ENCODE measurements around the gene CCDC9B.

The CCDC9B gene

GRCh38 chr15:40344217-40344616 is 3.5 kb upstream of the CCDC9B start:
- TF ChIP-seq EZH2 (IDR thresholded peaks at IDR 0.05) (no peak), FOXP2 (optimal IDR thresholded peaks at IDR 0.05; ENCODE audit: control extremely low read depth, extremely low read length, insufficient read depth) (no peak), POLR2AphosphoS5 (IDR thresholded peaks at IDR 0.05; ENCODE audit: borderline replicate concordance, low read depth, low read length) (no peak)
- Histone ChIP-seq H3K9me3 (ENCODE audit: low read depth, low read length) (no peaks in the 10 kb centered on the region), H3K27ac (no peak overlapping the region), H3K36me3 (ENCODE audit: insufficient read depth, low read length) (no peaks in the 10 kb centered on the region), H3K4me3 (no peak overlapping the region), H3K9ac (ENCODE audit: insufficient read length) (no peak overlapping the region)
- DNase-seq (ENCODE audit: low read depth, low spot score): no peak

- Histone ChIP-seq H3K9me3 (ENCODE audit: low read depth, low read length) (no peaks in the 10 kb centered on the region), H3K9ac (ENCODE audit: insufficient read length) (peak overlapping the region; percentile 26), H3K36me3 (ENCODE audit: insufficient read depth, low read length) (no peaks in the 10 kb centered on the region), H3K4me3 (no peak overlapping the region), H3K27ac (no peak overlapping the region)
- TF ChIP-seq POLR2AphosphoS5 (IDR thresholded peaks at IDR 0.05; ENCODE audit: borderline replicate concordance, low read depth, low read length): no peak
- TF ChIP-seq EZH2 (IDR thresholded peaks at IDR 0.05): no peak
- TF ChIP-seq FOXP2 (optimal IDR thresholded peaks at IDR 0.05; ENCODE audit: control extremely low read depth, extremely low read length, insufficient read depth): no peak
- no peak for DNase-seq (ENCODE audit: low read depth, low spot score)
Observed at GRCh38 chr15:40343512-40343911, 2.8 kb upstream of the CCDC9B start.

- no peaks in the 10 kb centered on the region for H3K36me3 ChIP-seq (ENCODE audit: insufficient read depth, low read length)
- no peak overlapping the region for H3K9ac ChIP-seq (ENCODE audit: insufficient read length)
- DNase-seq (ENCODE audit: low read depth, low spot score): no peak
- no peaks in the 10 kb centered on the region for H3K9me3 ChIP-seq (ENCODE audit: low read depth, low read length)
- peak overlapping the region; percentile 68 for H3K27ac ChIP-seq
- no peak for TF ChIP-seq POLR2AphosphoS5 (IDR thresholded peaks at IDR 0.05; ENCODE audit: borderline replicate concordance, low read depth, low read length)
- no peak for TF ChIP-seq EZH2 (IDR thresholded peaks at IDR 0.05)
- no peak for TF ChIP-seq FOXP2 (optimal IDR thresholded peaks at IDR 0.05; ENCODE audit: control extremely low read depth, extremely low read length, insufficient read depth)
- no peak overlapping the region for H3K4me3 ChIP-seq
Observed at GRCh38 chr15:40342416-40343320, 1.9 kb upstream of the CCDC9B start.

- H3K4me3 ChIP-seq: peak overlapping the region; percentile 72
- no peak for DNase-seq (ENCODE audit: low read depth, low spot score)
- TF ChIP-seq POLR2AphosphoS5 (IDR thresholded peaks at IDR 0.05; ENCODE audit: borderline replicate concordance, low read depth, low read length): no peak
- peak overlapping the region; percentile 81 for H3K9ac ChIP-seq (ENCODE audit: insufficient read length)
- no peaks in the 10 kb centered on the region for H3K36me3 ChIP-seq (ENCODE audit: insufficient read depth, low read length)
- H3K27ac ChIP-seq: peak overlapping the region; percentile 95
- H3K9me3 ChIP-seq (ENCODE audit: low read depth, low read length): no peaks in the 10 kb centered on the region
Observed at GRCh38 chr15:40340038-40340739, 550 bp downstream of the CCDC9B start.

- H3K4me3 ChIP-seq: peak overlapping the region; percentile 72
- peak overlapping the region; percentile 81 for H3K9ac ChIP-seq (ENCODE audit: insufficient read length)
- no peaks in the 10 kb centered on the region for H3K9me3 ChIP-seq (ENCODE audit: low read depth, low read length)
- H3K36me3 ChIP-seq (ENCODE audit: insufficient read depth, low read length): no peaks in the 10 kb centered on the region
- no peak for DNase-seq (ENCODE audit: low read depth, low spot score)
- peak overlapping the region; percentile 95 for H3K27ac ChIP-seq
- no peak for TF ChIP-seq POLR2AphosphoS5 (IDR thresholded peaks at IDR 0.05; ENCODE audit: borderline replicate concordance, low read depth, low read length)
- TF ChIP-seq EZH2 (IDR thresholded peaks at IDR 0.05): no peak
- TF ChIP-seq FOXP2 (optimal IDR thresholded peaks at IDR 0.05; ENCODE audit: control extremely low read depth, extremely low read length, insufficient read depth): no peak
Observed at GRCh38 chr15:40339621-40339945, 1.2 kb downstream of the CCDC9B start.

GRCh38 chr15:40338921-40339620 is 1.7 kb downstream of the CCDC9B start:
- H3K9ac ChIP-seq (ENCODE audit: insufficient read length): peak overlapping the region; percentile 81
- no peaks in the 10 kb centered on the region for H3K9me3 ChIP-seq (ENCODE audit: low read depth, low read length)
- TF ChIP-seq FOXP2 (optimal IDR thresholded peaks at IDR 0.05; ENCODE audit: control extremely low read depth, extremely low read length, insufficient read depth) (no peak), POLR2AphosphoS5 (IDR thresholded peaks at IDR 0.05; ENCODE audit: borderline replicate concordance, low read depth, low read length) (no peak), EZH2 (IDR thresholded peaks at IDR 0.05) (no peak)
- no peak overlapping the region for H3K4me3 ChIP-seq
- no peak for DNase-seq (ENCODE audit: low read depth, low spot score)
- peak overlapping the region; percentile 95; the same call in 1 of the 2 replicates for H3K27ac ChIP-seq
- H3K36me3 ChIP-seq (ENCODE audit: insufficient read depth, low read length): no peaks in the 10 kb centered on the region

- Histone ChIP-seq H3K9ac (ENCODE audit: insufficient read length) (no peak overlapping the region), H3K4me3 (peak overlapping the region; percentile 57), H3K9me3 (ENCODE audit: low read depth, low read length) (no peaks in the 10 kb centered on the region), H3K27ac (0 out of 2 replicates have a peak overlapping the region, but pooled peaks have one; percentile 10), H3K36me3 (ENCODE audit: insufficient read depth, low read length) (no peaks in the 10 kb centered on the region)
- TF ChIP-seq POLR2AphosphoS5 (IDR thresholded peaks at IDR 0.05; ENCODE audit: borderline replicate concordance, low read depth, low read length): no peak
- no peak for TF ChIP-seq EZH2 (IDR thresholded peaks at IDR 0.05)
- no peak for TF ChIP-seq FOXP2 (optimal IDR thresholded peaks at IDR 0.05; ENCODE audit: control extremely low read depth, extremely low read length, insufficient read depth)
- DNase-seq (ENCODE audit: low read depth, low spot score): no peak
Observed at GRCh38 chr15:40338041-40338657, 2.6 kb downstream of the CCDC9B start.

- 0 out of 2 replicates have a peak overlapping the region, but pooled peaks have one; percentile 10 for H3K27ac ChIP-seq
- H3K36me3 ChIP-seq (ENCODE audit: insufficient read depth, low read length): no peaks in the 10 kb centered on the region
- H3K9me3 ChIP-seq (ENCODE audit: low read depth, low read length): no peaks in the 10 kb centered on the region
- TF ChIP-seq POLR2AphosphoS5 (IDR thresholded peaks at IDR 0.05; ENCODE audit: borderline replicate concordance, low read depth, low read length) (no peak), EZH2 (IDR thresholded peaks at IDR 0.05) (no peak)
- no peak overlapping the region for H3K9ac ChIP-seq (ENCODE audit: insufficient read length)
- DNase-seq (ENCODE audit: low read depth, low spot score): no peak
- peak overlapping the region; percentile 57 for H3K4me3 ChIP-seq
Observed at GRCh38 chr15:40337597-40337996, 3.1 kb downstream of the CCDC9B start.
